T-helper 9 cell (primary cell): Measurements from ENCODE around the gene CUTA.
A peak's percentile ranks its signal among the peaks of the same experiment; 100 is the strongest.

Experiments used
- DNase-seq: peaks from one replicate; pipeline ENCODE4 v3.0.0-alpha.2; 2020

CUTA gene

GRCh38 chr6:33438978-33439594, 21.2 kb upstream of the CUTA start:
- DNase-seq, result no peak

DNA sequence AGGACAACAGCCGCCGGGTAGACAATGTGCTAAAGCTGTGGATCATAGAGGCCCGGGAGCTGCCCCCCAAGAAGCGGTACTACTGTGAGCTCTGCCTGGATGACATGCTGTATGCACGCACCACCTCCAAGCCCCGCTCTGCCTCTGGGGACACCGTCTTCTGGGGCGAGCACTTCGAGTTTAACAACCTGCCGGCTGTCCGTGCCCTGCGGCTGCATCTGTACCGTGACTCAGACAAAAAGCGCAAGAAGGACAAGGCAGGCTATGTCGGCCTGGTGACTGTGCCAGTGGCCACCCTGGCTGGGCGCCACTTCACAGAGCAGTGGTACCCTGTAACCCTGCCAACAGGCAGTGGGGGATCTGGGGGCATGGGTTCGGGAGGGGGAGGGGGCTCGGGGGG, 19.8 kb upstream of the CUTA start:
- DNase-seq, result no peak

DNA sequence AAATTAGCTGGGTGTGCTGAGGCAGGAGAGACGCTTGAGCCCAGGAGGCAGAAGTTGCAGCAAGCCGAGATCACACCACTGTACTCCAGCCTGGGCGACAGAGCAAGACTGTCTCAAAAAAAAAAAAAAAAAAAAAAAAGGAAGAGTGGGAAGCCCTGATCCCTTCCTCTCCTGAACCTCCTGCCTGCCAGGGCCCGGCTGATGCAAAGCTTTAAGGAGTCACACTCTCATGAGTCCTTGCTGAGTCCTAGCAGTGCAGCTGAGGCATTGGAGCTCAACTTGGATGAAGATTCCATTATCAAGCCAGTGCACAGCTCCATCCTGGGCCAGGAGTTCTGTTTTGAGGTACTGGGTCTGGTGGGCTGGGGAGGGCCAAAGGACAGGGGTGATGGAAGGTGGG, 17.1 kb upstream of the CUTA start:
- no peak for DNase-seq

DNA sequence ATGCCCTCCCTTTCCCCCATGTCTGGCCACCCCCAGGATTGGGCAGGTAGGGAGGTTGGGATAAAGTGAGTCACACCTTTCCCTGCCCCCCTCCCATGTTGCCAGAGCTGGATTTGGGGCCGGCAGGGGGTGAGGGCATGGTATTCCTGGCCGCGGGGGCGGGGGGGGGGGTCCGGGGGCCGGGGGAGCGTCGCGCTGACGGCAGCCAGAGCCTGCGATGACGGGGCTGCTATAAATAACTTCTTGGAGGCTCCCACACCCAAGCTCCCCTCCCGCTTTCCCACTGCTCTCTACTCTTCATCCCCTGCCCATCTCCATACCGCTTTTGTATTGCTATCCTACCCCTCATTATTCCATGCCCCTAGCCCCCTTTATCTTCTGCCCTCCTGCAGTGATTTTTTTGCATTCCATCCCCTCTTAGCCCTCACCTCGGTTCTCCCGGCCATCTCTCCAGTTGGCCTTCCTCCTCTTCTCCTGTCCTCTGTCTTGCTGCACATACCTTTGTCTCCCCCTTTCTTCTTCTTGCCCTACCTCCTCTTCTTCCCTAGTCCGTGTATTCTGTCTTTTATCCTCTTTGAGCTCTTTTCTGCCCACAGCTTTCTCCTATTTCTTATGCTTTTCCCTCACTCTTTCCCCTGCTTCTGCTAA, 15.8 kb upstream of the CUTA start:
- DNase-seq, result no peak

DNA sequence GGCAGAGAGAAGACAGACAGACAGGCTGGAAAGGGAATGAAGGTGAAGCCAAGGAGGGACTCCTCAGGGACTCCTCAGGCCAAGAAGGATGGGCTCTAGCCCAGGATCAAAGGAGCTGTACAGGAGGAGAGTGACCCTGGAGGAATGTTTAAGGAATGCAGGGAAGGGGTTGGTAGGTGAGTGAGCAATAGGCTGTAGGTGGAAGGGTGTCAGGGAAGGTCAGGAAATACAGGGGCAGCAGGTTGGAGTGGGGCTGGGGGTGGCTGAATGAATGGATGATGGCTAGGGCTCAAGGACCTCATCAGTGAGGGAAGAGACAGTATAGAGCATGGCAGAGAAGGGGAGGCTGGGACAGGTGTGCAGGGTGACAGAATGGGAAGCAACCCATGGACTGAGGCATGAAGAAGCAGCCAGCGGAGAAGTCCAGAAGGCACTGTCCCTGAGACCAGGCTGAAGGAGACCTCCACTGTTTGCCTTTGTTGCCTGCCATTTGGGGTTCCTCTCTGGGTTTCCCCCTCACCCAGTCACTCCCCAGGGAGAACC, 15.2 kb upstream of the CUTA start:
- no peak for DNase-seq

- no peak for DNase-seq
Observed at GRCh38 chr6:33432546-33432945, 14.6 kb upstream of the CUTA start.

- DNase-seq, result no peak
Observed at GRCh38 chr6:33431880-33432541, 14.1 kb upstream of the CUTA start.

GRCh38 chr6:33430991-33431879, 13.3 kb upstream of the CUTA start:
- peak; percentile 73 for DNase-seq

DNA sequence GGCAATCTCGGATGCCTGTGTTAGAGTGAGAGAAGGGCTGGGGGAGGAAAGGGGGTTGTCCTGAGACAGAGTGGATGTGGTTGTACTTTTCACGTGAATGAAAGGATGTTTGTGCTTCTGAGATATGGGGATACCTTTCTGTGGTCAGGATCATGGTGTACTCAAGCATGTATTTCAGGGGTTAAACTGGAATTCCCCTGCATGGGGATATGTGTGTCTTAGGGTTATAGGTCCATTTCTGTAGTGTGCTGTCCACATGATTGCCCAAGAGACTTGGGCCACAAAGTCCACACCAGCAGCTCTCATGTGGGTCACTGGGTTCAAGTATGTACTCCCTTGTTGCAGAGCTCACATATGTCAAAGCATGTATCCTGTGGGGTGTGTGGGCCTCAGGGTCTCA, 12.4 kb upstream of the CUTA start:
- no peak for DNase-seq

GRCh38 chr6:33429750-33430052, 11.8 kb upstream of the CUTA start:
- no peak for DNase-seq

- no peak for DNase-seq
Observed at GRCh38 chr6:33428966-33429749, 11.3 kb upstream of the CUTA start.

- no peak for DNase-seq
Observed at GRCh38 chr6:33428224-33428965, 10.5 kb upstream of the CUTA start.

DNA sequence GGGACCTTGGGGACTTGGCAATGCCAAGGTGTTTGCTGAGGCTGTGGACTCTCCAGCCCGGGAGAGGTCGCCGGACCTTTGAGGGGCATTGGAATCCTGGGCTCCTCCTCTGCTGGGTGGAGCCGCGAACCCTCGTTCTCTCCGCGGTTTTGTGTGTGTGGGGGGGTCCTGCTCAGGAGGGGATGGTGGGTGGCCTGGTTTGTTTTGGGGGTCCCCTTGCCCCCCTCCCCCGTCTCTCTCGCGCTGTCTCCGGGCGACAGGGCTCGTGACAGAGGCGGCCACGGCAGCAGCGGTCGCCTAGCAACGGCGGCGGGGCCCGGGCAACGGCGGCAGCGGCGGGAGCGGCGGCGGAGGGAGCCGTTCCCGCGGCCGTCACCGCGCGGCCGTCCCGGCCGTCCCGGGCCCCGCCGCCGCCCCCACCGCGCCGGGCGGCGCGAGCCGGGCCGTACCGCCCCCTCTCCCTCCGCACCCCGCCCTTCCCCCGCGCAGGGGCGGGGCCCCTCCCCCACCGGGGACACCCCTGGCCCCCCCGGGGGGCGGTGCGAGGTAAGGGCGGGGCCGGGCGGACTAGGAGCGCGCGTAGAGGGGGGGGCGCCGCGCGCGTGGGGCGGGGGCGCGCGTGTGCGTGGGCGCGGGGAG, 9.8 kb upstream of the CUTA start:
- peak; percentile 65 for DNase-seq

DNA sequence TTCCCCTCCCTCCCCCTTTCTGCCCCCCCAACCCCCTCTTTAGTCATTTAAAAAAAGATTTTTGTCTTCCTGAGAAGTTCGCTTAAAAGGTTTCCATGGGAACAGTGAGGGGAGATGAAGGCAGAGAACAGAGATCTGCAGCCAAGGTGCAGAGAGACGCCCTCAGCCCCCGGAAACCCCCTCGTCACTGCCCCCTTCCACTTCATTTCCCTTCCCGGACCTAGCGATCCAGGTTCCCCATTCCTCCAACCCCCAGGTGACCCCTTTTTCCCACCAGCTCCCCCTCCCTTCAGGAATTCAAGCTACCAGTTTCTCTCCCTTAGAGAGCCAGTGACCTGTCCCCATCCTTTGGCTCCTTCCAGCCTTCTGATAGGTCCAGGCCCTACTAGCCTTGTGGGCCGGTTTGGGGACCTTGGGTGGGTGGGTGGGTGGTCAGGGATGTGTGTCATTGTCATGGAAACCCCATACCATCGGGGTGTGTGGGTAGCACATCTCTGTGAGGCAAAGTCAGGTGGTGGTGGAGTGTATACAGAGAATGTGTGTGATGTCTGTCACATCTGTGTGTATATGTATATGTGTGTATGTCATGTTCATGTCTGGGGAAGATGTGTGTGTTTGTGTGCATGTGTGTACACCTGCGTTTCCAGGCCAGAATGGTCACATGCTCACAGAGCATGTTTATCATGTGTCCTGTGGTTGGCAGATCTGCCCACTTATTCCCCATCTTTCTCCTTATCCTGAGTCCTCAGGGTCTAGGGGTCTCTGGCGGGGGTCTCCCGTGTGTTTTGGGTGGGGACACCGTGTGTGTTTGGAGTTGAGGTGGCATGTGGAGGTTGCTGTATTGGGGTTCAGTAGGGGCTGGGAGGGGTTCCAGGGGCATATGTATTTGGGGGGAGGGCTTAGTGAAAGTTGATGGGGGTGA, 8.9 kb upstream of the CUTA start:
- DNase-seq, result peak; percentile 46

- peak; percentile 81 for DNase-seq
Observed at GRCh38 chr6:33425668-33426577, 8.0 kb upstream of the CUTA start.

GRCh38 chr6:33424855-33425667, 7.2 kb upstream of the CUTA start:
- no peak for DNase-seq

GRCh38 chr6:33423777-33424176, 5.9 kb upstream of the CUTA start:
- no peak for DNase-seq

- no peak for DNase-seq
Observed at GRCh38 chr6:33421344-33421643, 3.4 kb upstream of the CUTA start.
